Liver (tissue), 9 donors: ENCODE measurements around the gene SCOC. TPM values are rescaled to one million over a fixed set of nuclear protein-coding genes. Genes with fewer than 3 reads are reported as not detected.

ENCODE experiments used
- DNase-seq: peaks from one replicate; pipeline ENCODE4 v3.0.0-alpha.2; 2017; ENCODE audit warnings: low spot score
- H3K27ac ChIP-seq, 2 donors: one replicate each; pipeline ENCODE4 v1.7.0; 2013; ENCODE audit warnings: inconsistent platforms in 2 of 2, low read length in 2 of 2, control low read depth in 1 of 2, low read depth in 1 of 2, mild to moderate bottlenecking in 1 of 2
- H3K27me3 ChIP-seq, 4 donors: one replicate each; pipeline versions ENCODE4 v1.6.1 to v1.7.0; 2013; ENCODE audit warnings: low read length in 3 of 4, inconsistent platforms in 1 of 4, mild to moderate bottlenecking in 1 of 4, moderate library complexity in 1 of 4; ENCODE audit not compliant: control insufficient read depth in 4 of 4, insufficient read depth in 4 of 4
- H3K36me3 ChIP-seq, 4 donors: one replicate each; pipeline versions ENCODE4 v1.6.1 to v1.7.0; 2013; ENCODE audit warnings: low read length in 3 of 4, mild to moderate bottlenecking in 3 of 4, low read depth in 1 of 4, moderate library complexity in 1 of 4; ENCODE audit not compliant: control insufficient read depth in 4 of 4, insufficient read depth in 3 of 4
- H3K4me1 ChIP-seq, 4 donors: one replicate each; pipeline versions ENCODE4 v1.6.1 to v1.7.0; 2013; ENCODE audit warnings: low read length in 3 of 4, mild to moderate bottlenecking in 3 of 4, moderate library complexity in 1 of 4; ENCODE audit not compliant: control insufficient read depth in 4 of 4, insufficient read depth in 4 of 4
- H3K4me3 ChIP-seq, 3 donors: one replicate each; pipeline versions ENCODE4 v1.6.1 to v1.7.0; 2013; ENCODE audit warnings: low read length in 3 of 3, control low read depth in 1 of 3, low read depth in 1 of 3, mild to moderate bottlenecking in 1 of 3
- H3K9ac ChIP-seq, 2 donors: one replicate each; pipeline ENCODE4 v1.7.0; 2013; ENCODE audit warnings: low read length in 2 of 2, mild to moderate bottlenecking in 2 of 2, moderate library complexity in 2 of 2, control low read depth in 1 of 2, low read depth in 1 of 2
- H3K9me3 ChIP-seq, 4 donors: one replicate each; pipeline versions ENCODE4 v1.6.1 to v1.7.0; 2013; ENCODE audit warnings: low read length in 3 of 4; ENCODE audit not compliant: control insufficient read depth in 4 of 4
- CTCF ChIP-seq: fragments of 150-350 bp; IDR thresholded peaks from 2 replicates; pipeline ENCODE4 v1.5.1; 2017; ENCODE audit warnings: improper control_type of control experiment, low read depth, low read length; ENCODE audit not compliant: missing input control
- EGR1 ChIP-seq, 2 donors: IDR thresholded peaks; 2 replicates each; pipeline ENCODE4 v1.6.1; 2016 to 2018; ENCODE audit warnings: antibody characterized with exemption in 2 of 2, low read depth in 2 of 2
- FOXA2 ChIP-seq: IDR thresholded peaks from 2 replicates; pipeline ENCODE4 v1.6.1; 2016; ENCODE audit warnings: antibody characterized with exemption
- GABPA ChIP-seq, 2 donors: IDR thresholded peaks in 1 of 2; conservative IDR thresholded peaks in 1 of 2; 2 replicates each; pipeline ENCODE4 v1.6.1; 2016; ENCODE audit warnings: antibody characterized with exemption in 2 of 2, mild to moderate bottlenecking in 1 of 2, moderate library complexity in 1 of 2
- HNF4A ChIP-seq, 2 donors: conservative IDR thresholded peaks; 2 replicates each; pipeline ENCODE4 v1.6.1; 2016; ENCODE audit warnings: antibody characterized with exemption in 2 of 2, mild to moderate bottlenecking in 2 of 2
- HNF4G ChIP-seq: IDR thresholded peaks from 2 replicates; pipeline ENCODE4 v1.6.1; 2016; ENCODE audit warnings: antibody characterized with exemption
- JUND ChIP-seq, 2 donors: IDR thresholded peaks; 2 replicates each; pipeline ENCODE4 v1.6.1; 2016; ENCODE audit warnings: antibody characterized with exemption in 2 of 2
- RAD21 ChIP-seq, 2 donors: IDR thresholded peaks; 2 replicates each; pipeline ENCODE4 v1.6.1; 2016; ENCODE audit warnings: antibody characterized with exemption in 2 of 2, mild to moderate bottlenecking in 2 of 2
- REST ChIP-seq: IDR thresholded peaks from 2 replicates; pipeline ENCODE4 v1.6.1; 2016; ENCODE audit warnings: antibody characterized with exemption, mild to moderate bottlenecking
- RXRA ChIP-seq, 2 donors: IDR thresholded peaks; 2 replicates each; pipeline ENCODE4 v1.6.1; 2017 to 2018; ENCODE audit warnings: antibody characterized with exemption in 2 of 2, mild to moderate bottlenecking in 1 of 2
- SP1 ChIP-seq: IDR thresholded peaks from 2 replicates; pipeline ENCODE4 v1.6.1; 2018; ENCODE audit warnings: antibody characterized with exemption, mild to moderate bottlenecking
- TAF1 ChIP-seq: conservative IDR thresholded peaks from 2 replicates; pipeline ENCODE4 v1.6.1; 2016; ENCODE audit warnings: antibody characterized with exemption, mild to moderate bottlenecking
- YY1 ChIP-seq: IDR thresholded peaks from 2 replicates; pipeline ENCODE4 v1.6.1; 2016; ENCODE audit warnings: antibody characterized with exemption, mild to moderate bottlenecking
- WGBS: extraction: QIAGEN DNeasy Blood & Tissue Kit; methylation state at CpG from one replicate; pipeline ENCODE4 v1.1.7; 2013; 5-methylcytosine and 5-hydroxymethylcytosine counted together
- polyA plus RNA-seq, 2 donors: library from polyadenylated mRNA; stranded (reverse) in 1 of 2; unstranded in 1 of 2; fragments of 200-250 nt in 1 of 2; fragments of >200 nt in 1 of 2; fragmentation: Nextera tagmentation in 1 of 2; extraction: Ambion mirVana in 1 of 2; gene quantifications; one replicate each; pipeline versions ENCODE4 v1.2.1 to v1.2.3, GENCODE V29; 2013 to 2015
- total RNA-seq, 2 donors: library from RNA; depleted of rRNA; stranded (reverse); fragments of >200 nt; gene quantifications; one replicate each; pipeline ENCODE4 v1.2.3, GENCODE V29; 2014
- TF ChIP-seq, protein P1 (sequence below): IDR thresholded peaks from 2 replicates; pipeline ENCODE4 v1.6.1; 2016; ENCODE audit warnings: antibody characterized with exemption
- TF ChIP-seq, protein P2 (sequence below): IDR thresholded peaks from 2 replicates; pipeline ENCODE4 v1.6.1; 2016; ENCODE audit warnings: antibody characterized with exemption
- TF ChIP-seq, protein P3 (sequence below): IDR thresholded peaks from 2 replicates; pipeline ENCODE4 v1.6.1; 2016; ENCODE audit warnings: antibody characterized with exemption
- donor health status: healthy.
- donor health status: healthy.
- donor health status: healthy.
- donor health status: healthy.
- donor health status: healthy.

The SCOC gene
- total and polyA plus RNA-seq, 4 donors, result 22.4 to 35.0 (median 27.2) TPM

GRCh38 chr4:140330311-140330900, 43.0 kb upstream of the SCOC start:
- no peaks in the 10 kb centered on the region for H3K4me1 ChIP-seq
- DNase-seq, result no peak
- H3K9ac ChIP-seq, result no peak overlapping the region
- TF ChIP-seq RAD21 (IDR thresholded peaks at IDR 0.05) (peak; percentile 66 to 74), CTCF (peak; percentile 34)
- TF ChIP-seq, protein P1, sequence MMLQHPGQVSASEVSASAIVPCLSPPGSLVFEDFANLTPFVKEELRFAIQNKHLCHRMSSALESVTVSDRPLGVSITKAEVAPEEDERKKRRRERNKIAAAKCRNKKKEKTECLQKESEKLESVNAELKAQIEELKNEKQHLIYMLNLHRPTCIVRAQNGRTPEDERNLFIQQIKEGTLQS, result no peak
- H3K9me3 ChIP-seq, result no peaks in the 10 kb centered on the region
- H3K36me3 ChIP-seq, result no peaks in the 10 kb centered on the region
- WGBS, result 81% methylated on average over 1 of the region's 1 CpG
- H3K27ac ChIP-seq, result no peak overlapping the region
- H3K27me3 ChIP-seq, result no peaks in the 10 kb centered on the region
- no peak overlapping the region for H3K4me3 ChIP-seq

DNA sequence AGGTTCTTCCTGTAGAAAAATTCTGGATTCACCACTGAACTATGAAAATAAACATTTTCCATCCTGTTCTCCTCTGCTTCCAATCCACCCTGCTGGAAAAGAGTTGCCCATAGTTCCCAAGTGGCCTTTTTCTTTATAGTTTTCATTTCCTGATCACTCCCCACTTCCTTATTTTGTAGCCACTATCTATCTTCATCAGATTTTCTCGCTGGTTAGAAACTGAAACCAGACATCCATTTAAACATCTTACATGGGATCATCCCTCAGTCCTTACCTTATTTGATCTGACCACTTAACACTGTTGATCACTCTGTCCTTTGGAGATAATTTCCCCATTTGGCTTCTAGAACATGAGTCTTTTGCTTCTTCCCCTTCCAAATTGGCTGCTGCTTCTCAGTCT, 42.2 kb upstream of the SCOC start:
- no peak overlapping the region for H3K4me3 ChIP-seq
- H3K27ac ChIP-seq, result no peak overlapping the region
- H3K27me3 ChIP-seq, result no peaks in the 10 kb centered on the region
- 81% methylated on average over 1 of the region's 1 CpG for WGBS
- no peaks in the 10 kb centered on the region for H3K9me3 ChIP-seq
- no peak for TF ChIP-seq HNF4G
- no peak for TF ChIP-seq YY1
- TF ChIP-seq EGR1 (IDR thresholded peaks at IDR 0.05; ENCODE audit: low read depth in 2 of 2), result no peak
- TF ChIP-seq, protein P2, sequence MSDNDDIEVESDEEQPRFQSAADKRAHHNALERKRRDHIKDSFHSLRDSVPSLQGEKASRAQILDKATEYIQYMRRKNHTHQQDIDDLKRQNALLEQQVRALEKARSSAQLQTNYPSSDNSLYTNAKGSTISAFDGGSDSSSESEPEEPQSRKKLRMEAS, result no peak
- TF ChIP-seq REST, result no peak
- TF ChIP-seq FOXA2, result no peak
- no peak for TF ChIP-seq RXRA (IDR thresholded peaks at IDR 0.05)
- TF ChIP-seq, protein P3, sequence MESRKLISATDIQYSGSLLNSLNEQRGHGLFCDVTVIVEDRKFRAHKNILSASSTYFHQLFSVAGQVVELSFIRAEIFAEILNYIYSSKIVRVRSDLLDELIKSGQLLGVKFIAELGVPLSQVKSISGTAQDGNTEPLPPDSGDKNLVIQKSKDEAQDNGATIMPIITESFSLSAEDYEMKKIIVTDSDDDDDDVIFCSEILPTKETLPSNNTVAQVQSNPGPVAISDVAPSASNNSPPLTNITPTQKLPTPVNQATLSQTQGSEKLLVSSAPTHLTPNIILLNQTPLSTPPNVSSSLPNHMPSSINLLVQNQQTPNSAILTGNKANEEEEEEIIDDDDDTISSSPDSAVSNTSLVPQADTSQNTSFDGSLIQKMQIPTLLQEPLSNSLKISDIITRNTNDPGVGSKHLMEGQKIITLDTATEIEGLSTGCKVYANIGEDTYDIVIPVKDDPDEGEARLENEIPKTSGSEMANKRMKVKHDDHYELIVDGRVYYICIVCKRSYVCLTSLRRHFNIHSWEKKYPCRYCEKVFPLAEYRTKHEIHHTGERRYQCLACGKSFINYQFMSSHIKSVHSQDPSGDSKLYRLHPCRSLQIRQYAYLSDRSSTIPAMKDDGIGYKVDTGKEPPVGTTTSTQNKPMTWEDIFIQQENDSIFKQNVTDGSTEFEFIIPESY, result no peak
- no peak for TF ChIP-seq RAD21 (IDR thresholded peaks at IDR 0.05)
- no peak for TF ChIP-seq TAF1
- TF ChIP-seq HNF4A (conservative IDR thresholded peaks at IDR 0.05), result no peak
- TF ChIP-seq GABPA (IDR thresholded peaks at IDR 0.05 in 1 of 2, conservative IDR thresholded peaks at IDR 0.05 in 1 of 2), result no peak
- TF ChIP-seq JUND (IDR thresholded peaks at IDR 0.05), result no peak
- no peak for TF ChIP-seq SP1
- no peak for DNase-seq
- H3K4me1 ChIP-seq, result no peaks in the 10 kb centered on the region
- H3K36me3 ChIP-seq, result no peaks in the 10 kb centered on the region
- no peak overlapping the region for H3K9ac ChIP-seq
